ENCODE data around the gene ROMO1.
"Not testable (repeated sequence)": the region's sequence is repeated elsewhere in the genome, so short reads cannot be mapped to it uniquely, and the experiment has no call there.

Gene ROMO1

DNA sequence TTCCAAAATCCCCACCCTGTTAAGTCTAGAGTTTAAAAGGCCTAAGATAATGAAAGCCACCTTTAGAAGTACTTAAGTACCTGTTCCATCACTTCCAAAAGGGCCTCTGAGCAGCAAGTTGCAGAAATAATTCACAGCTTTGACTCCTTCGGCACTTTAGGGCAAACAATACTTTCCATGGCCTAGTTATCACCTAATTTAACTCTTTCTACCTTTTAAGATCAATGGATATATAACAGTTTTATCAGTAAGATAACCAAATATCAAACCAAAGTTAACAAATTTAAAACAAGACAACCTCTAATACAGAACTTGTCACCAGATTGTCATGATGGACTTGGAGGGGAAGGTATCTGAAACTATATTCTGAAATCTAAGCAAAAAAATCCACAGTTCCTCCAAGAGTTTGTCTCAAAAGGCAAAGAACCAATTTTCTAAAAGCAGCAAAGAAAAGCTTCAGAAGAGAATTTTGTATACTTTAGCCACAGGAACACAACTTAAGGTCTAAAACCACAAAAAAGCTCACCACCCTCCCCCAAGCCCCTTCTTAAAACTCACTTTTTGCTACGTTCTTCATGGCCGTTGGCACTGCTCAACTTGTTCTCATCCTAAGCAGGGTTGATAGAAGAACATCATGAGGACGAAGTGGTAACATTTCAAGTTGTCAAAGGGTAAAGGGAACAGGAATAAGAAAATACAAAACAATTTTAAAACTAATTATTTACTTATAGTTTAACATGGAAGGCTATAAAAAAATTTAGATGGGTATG, 39.4 kb downstream of the ROMO1 start:
- Histone ChIP-seq H3K4me3 (ENCODE audit: low read length in 2 of 2) (peak overlapping the region in 1 of 2 donors; percentile 8), H3K27me3 (ENCODE audit: control insufficient read depth in 2 of 2, insufficient read depth in 2 of 2, low read length in 2 of 2) (no peaks in the 10 kb centered on the region), H3K4me1 (ENCODE audit: control insufficient read depth in 2 of 2, insufficient read depth in 2 of 2, low read length in 2 of 2) (peaks cover 23 to 31% of the 10 kb centered on the region in 2 donors), H3K27ac (ENCODE audit: low read depth in 2 of 2, low read length in 2 of 2) (no peak overlapping the region), H3K9ac (ENCODE audit: low read depth in 1 of 2, low read length in 2 of 2) (no peak overlapping the region), H3K9me3 (ENCODE audit: control insufficient read depth in 2 of 2, low read length in 2 of 2) (no peaks in the 10 kb centered on the region), H3K36me3 (ENCODE audit: control insufficient read depth in 2 of 2, insufficient read depth in 2 of 2, low read length in 2 of 2) (peaks cover 57 to 60% of the 10 kb centered on the region in 2 donors)

DNA sequence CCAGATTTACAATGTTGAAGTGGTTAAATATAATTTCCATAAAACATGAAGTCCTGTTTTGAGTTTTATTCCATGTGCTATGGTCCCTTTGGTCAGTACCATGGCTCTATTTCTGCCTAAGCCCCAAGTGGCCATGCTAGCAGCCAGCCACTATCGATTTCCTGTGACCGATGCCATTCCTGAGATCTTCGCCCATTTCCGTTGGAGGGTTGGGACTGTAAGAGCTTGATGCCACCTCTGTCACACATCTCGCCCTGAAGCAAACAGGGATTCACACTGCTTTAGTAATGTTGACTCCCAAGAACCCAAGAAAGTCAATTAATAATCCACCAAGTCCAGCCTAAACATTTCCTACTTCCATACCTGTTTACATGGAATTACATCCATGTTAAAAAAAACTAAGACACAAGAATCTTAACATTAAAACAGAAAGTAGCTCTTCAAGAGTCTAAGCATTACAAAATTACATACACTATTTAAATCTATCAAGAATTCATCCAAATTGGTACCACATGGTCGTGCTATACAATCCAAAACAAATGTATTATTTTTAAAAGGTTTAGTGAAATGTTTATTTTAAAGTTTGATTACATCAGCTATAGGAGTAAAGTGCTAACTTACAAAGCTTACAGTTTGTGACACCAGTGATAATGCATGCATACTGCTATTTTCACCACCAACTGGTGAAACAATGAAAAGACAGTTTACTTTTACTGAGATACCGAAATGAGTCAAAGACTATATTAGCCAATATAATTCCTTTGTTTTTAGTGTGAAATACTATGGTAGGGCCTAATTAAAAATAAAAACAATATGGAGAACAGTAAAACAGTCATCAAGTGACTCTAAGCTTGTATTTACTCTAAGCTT, 40.3 kb downstream of the ROMO1 start:
- Histone ChIP-seq H3K4me3 (ENCODE audit: low read length in 2 of 2) (peak overlapping the region; percentile 79 to 99), H3K27ac (ENCODE audit: low read depth in 2 of 2, low read length in 2 of 2) (peak overlapping the region in 1 of 2 donors; percentile 13), H3K36me3 (ENCODE audit: control insufficient read depth in 2 of 2, insufficient read depth in 2 of 2, low read length in 2 of 2) (peaks cover 48 to 52% of the 10 kb centered on the region in 2 donors), H3K4me1 (ENCODE audit: control insufficient read depth in 2 of 2, insufficient read depth in 2 of 2, low read length in 2 of 2) (peaks cover 22 to 32% of the 10 kb centered on the region in 2 donors), H3K27me3 (ENCODE audit: control insufficient read depth in 2 of 2, insufficient read depth in 2 of 2, low read length in 2 of 2) (no peaks in the 10 kb centered on the region), H3K9me3 (ENCODE audit: control insufficient read depth in 2 of 2, low read length in 2 of 2) (no peaks in the 10 kb centered on the region), H3K9ac (ENCODE audit: low read depth in 1 of 2, low read length in 2 of 2) (no peak overlapping the region)

DNA sequence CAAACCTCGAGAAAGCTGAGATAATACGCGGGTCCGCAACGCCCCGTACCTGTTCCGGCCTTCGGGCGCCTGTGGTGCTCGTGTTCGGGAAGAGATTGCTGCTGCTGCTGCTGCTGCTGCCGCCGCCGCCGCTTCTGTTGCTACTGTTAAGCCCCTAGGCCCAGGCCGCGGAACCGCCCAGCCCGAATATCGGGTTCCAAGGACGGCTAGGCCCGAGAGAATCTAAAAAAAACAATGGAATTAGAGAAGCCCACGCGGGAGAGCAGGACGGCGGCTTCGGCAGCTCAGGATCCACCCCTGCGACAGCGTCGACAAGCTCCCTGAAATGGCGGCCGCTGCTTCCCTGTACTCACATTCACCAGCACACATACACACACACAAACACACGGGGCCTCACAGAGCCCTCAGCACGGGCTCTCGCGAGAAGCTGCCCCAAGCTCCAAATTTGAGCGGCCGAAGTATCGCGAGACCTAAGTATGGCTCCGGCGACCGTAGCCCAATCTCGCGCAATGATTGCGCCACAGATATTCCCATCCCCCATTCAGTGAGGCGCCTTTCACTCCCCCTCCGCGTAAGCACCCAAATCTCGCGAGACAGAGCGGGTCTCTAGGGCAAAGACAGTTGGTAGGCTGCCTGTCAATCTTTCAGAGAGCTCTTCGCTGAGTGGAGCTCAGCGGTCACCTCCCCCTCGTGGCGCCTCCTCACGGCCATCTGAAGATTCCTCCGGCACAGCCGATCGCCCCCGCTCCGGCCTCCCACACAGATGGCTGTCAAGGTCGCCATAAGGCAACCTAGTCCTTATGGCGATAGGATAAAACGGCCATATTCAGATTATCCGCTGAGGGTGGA, 42.9 kb downstream of the ROMO1 start, which contains the start of gene RBM39:
TSS of gene RBM39 (minus strand) at position 369 of the 849 bp plus-strand sequence. CDS start 1,386 bp downstream, outside the sequence.
- no peaks in the 10 kb centered on the region for H3K9me3 ChIP-seq (ENCODE audit: control insufficient read depth in 2 of 2, low read length in 2 of 2)
- peak within 1 kb of the TSS; percentile 99 to 100 for H3K27ac ChIP-seq (ENCODE audit: low read depth in 2 of 2, low read length in 2 of 2)
- peaks cover 27 to 30% of the 10 kb centered on the region in 2 donors for H3K36me3 ChIP-seq (ENCODE audit: control insufficient read depth in 2 of 2, insufficient read depth in 2 of 2, low read length in 2 of 2)
- H3K9ac ChIP-seq (ENCODE audit: low read depth in 1 of 2, low read length in 2 of 2): peak within 1 kb of the TSS; percentile 100
- peak within 1 kb of the TSS; percentile 86 to 99 for H3K4me3 ChIP-seq (ENCODE audit: low read length in 2 of 2)
- peaks cover 21 to 24% of the 10 kb centered on the region in 2 donors for H3K4me1 ChIP-seq (ENCODE audit: control insufficient read depth in 2 of 2, insufficient read depth in 2 of 2, low read length in 2 of 2)
- H3K27me3 ChIP-seq (ENCODE audit: control insufficient read depth in 2 of 2, insufficient read depth in 2 of 2, low read length in 2 of 2): no peaks in the 10 kb centered on the region

DNA sequence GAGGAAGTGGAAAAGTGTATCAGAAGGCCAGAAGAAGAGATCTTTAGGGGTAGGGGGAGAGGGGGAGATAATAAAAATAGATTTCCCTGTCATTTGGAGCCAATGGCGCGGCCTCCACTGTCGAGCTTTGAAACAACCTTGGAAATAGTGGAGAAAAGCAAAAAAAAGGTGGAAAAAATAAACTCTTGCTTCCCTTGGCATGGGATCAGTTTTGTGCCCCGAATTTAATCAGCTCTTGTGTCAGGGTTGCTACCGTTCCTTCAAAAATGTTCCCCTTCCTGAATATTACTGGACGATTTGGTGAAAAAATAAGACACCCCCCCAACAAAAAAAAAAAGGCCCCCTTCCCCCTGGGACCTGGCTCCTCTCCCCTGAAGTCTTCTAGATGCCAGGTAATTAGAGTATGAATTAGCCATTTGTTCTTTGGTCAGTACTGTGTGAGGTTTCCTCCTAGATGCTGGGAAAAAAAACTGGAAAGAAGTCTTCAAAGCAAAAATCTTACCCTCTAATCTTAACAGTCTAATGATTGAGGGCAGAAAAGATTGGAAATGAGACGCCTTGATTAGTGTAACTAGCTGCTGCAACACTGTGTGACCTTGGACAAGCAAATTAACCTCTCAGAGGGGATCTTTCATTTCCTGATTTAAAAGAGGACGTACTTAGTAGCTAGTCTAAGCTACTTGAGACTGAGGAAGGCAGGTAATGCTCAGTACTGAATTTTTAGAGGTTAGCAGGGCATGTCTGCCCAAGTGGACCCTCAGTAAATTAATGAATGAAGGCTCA, 43.7 kb downstream of the ROMO1 start:
- Histone ChIP-seq H3K9ac (ENCODE audit: low read depth in 1 of 2, low read length in 2 of 2) (peak overlapping the region; percentile 96 to 100), H3K4me1 (ENCODE audit: control insufficient read depth in 2 of 2, insufficient read depth in 2 of 2, low read length in 2 of 2) (peaks cover 21 to 24% of the 10 kb centered on the region in 2 donors), H3K36me3 (ENCODE audit: control insufficient read depth in 2 of 2, insufficient read depth in 2 of 2, low read length in 2 of 2) (peaks cover 25 to 26% of the 10 kb centered on the region in 2 donors), H3K27me3 (ENCODE audit: control insufficient read depth in 2 of 2, insufficient read depth in 2 of 2, low read length in 2 of 2) (no peaks in the 10 kb centered on the region), H3K27ac (ENCODE audit: low read depth in 2 of 2, low read length in 2 of 2) (peak overlapping the region; percentile 93 to 96), H3K9me3 (ENCODE audit: control insufficient read depth in 2 of 2, low read length in 2 of 2) (no peaks in the 10 kb centered on the region), H3K4me3 (ENCODE audit: low read length in 2 of 2) (peak overlapping the region; percentile 86 to 94)

DNA sequence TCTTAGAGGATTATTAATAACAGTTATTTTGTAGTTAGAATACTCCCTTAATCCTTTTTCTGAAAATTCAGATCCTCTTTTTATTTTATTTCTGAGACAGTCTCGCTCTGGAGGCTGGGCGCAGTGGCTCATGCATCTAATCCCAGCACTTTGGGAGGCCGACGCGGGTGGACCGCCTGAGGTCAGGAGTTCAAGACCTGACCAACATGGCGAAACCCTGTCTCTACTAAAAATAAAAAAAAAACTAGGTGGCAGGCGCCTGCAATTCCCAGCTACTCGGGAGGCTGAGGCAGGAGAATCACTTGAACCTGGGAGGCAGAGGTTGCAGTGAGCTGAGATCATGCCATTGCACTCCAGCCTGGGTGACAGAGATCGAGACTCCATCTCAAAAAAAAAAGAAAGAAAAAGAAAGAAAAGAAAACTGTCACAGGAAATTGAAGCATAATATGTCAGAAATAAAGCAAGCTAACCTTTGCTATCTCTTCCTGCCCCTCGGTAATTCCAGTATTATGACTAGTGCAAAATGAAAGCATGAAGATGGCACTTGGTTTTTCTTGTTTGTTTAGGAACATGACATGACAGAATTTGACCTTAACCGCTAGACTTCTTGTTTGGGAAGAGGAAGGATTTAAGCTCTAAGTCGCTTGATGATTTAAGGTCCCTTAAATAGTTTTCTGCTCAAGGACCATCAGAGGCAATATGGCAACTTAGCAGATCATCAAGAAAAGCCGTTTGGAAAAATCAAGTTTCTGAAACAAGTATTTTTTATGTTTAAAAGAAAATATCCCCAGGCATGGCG, 44.7 kb downstream of the ROMO1 start:
- Histone ChIP-seq H3K9me3 (ENCODE audit: control insufficient read depth in 2 of 2, low read length in 2 of 2) (no peaks in the 10 kb centered on the region), H3K4me1 (ENCODE audit: control insufficient read depth in 2 of 2, insufficient read depth in 2 of 2, low read length in 2 of 2) (peaks cover 20 to 21% of the 10 kb centered on the region in 2 donors), H3K4me3 (ENCODE audit: low read length in 2 of 2) (peak overlapping the region in 1 of 2 donors; percentile 94), H3K27ac (ENCODE audit: low read depth in 2 of 2, low read length in 2 of 2) (peak overlapping the region; percentile 93 to 96), H3K27me3 (ENCODE audit: control insufficient read depth in 2 of 2, insufficient read depth in 2 of 2, low read length in 2 of 2) (no peaks in the 10 kb centered on the region), H3K36me3 (ENCODE audit: control insufficient read depth in 2 of 2, insufficient read depth in 2 of 2, low read length in 2 of 2) (peaks cover 15 to 16% of the 10 kb centered on the region in 2 donors), H3K9ac (ENCODE audit: low read depth in 1 of 2, low read length in 2 of 2) (peak overlapping the region; percentile 96 to 100)

DNA sequence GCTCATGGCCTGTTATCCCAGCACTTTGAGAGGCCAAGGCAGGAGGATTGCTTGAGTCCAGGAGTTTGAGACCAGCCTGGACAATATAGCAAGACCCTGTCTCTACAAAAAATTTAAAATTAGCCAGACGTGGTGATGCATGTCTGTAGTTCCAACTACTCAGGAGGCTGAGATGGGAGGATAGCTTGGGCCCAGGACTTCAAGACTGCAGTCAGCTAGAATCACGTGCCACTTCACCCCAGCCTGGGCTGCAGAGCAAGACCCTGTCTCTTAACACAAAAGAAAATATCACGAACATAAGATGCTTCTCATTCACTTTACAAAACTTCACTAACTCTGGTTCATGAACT, 45.3 kb downstream of the ROMO1 start:
- Histone ChIP-seq H3K27ac (ENCODE audit: low read depth in 2 of 2, low read length in 2 of 2) (peak overlapping the region; percentile 93 to 96), H3K36me3 (ENCODE audit: control insufficient read depth in 2 of 2, insufficient read depth in 2 of 2, low read length in 2 of 2) (peaks cover 10 to 12% of the 10 kb centered on the region in 2 donors), H3K9ac (ENCODE audit: low read depth in 1 of 2, low read length in 2 of 2) (peak overlapping the region in 1 of 2 donors; percentile 24), H3K4me1 (ENCODE audit: control insufficient read depth in 2 of 2, insufficient read depth in 2 of 2, low read length in 2 of 2) (peaks cover 16 to 17% of the 10 kb centered on the region in 2 donors)
- H3K9me3 ChIP-seq (ENCODE audit: control insufficient read depth in 2 of 2, low read length in 2 of 2); H3K4me3 ChIP-seq (ENCODE audit: low read length in 2 of 2); H3K27me3 ChIP-seq (ENCODE audit: control insufficient read depth in 2 of 2, insufficient read depth in 2 of 2, low read length in 2 of 2): not testable (repeated sequence)

Data from mucosa of rectum (tissue), 2 donors.